HG03039 (cell line): ENCODE data around the gene LAMB4.

Experiments
- ATAC-seq: cut with Tn5 transposase; IDR thresholded peaks from one replicate; pipeline ENCODE4 v1.9.1; 2021; ENCODE audit warnings: mild to moderate bottlenecking, moderate library complexity; ENCODE audit not compliant: unreplicated experiment

LAMB4 gene

DNA sequence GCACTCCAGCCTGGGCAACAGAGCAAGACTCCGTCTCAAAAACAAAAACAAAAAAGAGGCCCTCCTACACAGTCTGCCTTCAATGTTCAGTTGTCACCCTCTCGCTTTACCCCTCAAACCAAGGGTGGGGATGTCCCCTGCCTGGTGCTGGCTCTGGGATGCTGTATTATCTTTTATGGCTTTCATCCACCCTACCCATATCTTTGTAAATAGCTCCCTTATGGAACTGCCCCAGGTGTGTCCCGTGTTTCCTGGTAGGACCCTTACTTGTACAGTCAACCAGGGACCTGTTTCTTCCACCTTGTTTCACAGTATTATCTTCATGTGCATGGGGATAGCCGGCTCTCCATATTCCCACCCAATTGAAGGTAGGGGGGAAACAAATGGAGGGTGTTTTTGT is 111.5 kb downstream of the LAMB4 start:
- no peak for ATAC-seq

- no peak for ATAC-seq
Measured at GRCh38 chr7:108017776-108018151, 112.4 kb downstream of the LAMB4 start.

- ATAC-seq: no peak
Measured at GRCh38 chr7:108016841-108017775, 113.1 kb downstream of the LAMB4 start.

DNA sequence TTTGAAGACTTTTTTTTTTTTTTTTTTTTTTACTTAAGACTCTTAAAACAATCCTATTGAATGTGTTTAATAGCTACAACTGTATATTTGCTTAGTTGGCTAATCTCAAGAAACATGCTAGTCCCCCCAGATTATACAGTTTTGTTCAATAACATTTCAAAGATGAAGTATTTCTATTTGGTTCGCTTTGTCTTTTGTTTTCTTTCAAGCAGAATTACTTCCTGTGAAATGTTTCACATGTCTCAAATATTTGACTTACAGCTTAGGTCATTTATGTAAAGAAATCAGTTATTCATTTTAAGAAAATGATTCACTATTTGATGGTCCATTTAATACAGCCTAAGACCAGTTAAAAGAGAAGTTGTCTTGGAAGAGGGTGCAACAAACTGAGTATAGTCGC is 114.4 kb downstream of the LAMB4 start:
- ATAC-seq: no peak

GRCh38 chr7:108014747-108015682 is 115.1 kb downstream of the LAMB4 start:
- no peak for ATAC-seq

DNA sequence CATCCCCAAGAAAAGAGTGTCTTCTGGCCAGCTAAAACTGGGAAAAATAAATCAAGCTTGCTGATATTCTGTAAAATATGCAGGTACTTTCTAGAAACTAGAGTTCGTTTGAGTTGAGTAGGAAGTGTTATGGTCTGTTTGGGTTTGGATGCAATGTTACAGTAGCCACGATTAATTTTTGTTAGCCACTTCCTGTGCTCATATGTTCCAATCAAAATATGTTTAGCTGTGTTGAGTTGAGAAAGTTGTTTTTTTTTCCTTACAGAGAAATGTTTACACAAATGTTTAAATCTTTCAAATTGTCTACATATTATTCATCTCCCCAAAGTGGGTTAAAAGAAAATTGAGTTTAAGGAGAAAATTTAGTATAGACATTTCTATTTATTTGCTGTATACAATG is 115.9 kb downstream of the LAMB4 start:
- no peak for ATAC-seq

GRCh38 chr7:108012499-108013430 is 117.4 kb downstream of the LAMB4 start:
- no peak for ATAC-seq

DNA sequence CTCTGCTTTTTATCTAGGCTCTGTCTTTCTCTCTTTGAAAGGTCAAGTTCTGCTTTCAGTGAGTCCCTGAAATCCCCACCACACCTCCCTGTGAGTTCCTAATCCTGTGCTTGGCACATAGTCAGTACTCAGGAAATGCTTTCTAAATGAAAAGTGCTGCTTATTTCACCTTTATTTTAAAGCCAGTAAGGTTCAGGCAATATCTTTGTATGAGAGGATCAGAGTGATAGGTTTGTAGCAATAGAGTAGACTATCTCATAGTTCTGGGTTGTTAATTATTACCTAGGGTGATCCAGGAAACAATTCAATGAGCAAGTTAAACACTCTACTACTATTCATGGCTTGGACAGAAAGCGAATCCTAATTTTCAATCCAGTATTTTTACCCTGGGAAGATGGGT is 119.8 kb downstream of the LAMB4 start:
- no peak for ATAC-seq

DNA sequence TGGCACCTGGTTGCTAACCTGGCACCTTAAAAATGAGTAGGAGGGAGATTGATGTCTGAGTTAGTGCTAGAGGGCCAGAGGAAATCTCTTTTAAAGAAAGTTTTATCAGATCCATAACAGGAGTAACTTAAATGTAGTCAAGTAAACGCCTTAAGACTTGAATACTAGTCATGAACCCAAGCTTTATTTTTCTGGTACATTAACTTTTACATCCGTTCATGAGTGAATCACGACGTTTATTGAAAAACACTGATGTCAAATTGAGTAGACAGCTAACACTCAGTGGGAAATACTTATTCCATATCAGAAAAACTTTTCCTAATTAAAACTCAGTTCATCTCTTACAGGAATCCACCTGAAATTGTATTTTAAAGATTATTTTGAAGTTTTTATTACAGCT is 120.3 kb downstream of the LAMB4 start:
- no peak for ATAC-seq

GRCh38 chr7:108008827-108009226 is 121.3 kb downstream of the LAMB4 start:
- ATAC-seq: no peak

DNA sequence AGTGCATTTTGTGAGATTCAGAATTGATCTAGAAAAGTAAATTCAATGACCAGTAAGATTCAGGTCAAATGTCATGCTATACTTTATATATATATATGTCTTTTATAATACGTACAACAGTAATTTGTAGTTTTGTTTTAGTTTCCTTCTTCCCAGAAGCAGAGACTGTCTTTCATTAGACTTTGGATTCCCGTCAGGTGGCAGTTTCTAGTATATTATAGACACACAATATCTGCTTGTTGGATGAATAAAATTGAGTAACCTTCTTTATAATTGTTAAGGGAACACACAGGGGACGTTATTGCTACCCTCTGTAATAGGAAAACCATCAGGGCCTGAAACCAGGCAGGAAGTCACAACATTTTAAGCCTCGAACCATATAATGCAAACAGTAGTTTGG is 121.9 kb downstream of the LAMB4 start:
- ATAC-seq: no peak

- no peak for ATAC-seq
Measured at GRCh38 chr7:108007762-108008161, 122.4 kb downstream of the LAMB4 start.

- no peak for ATAC-seq
Measured at GRCh38 chr7:108007261-108007660, 122.9 kb downstream of the LAMB4 start.

- ATAC-seq: no peak
Measured at GRCh38 chr7:108004220-108005142, 125.7 kb downstream of the LAMB4 start.

- no peak for ATAC-seq
Measured at GRCh38 chr7:108003599-108003935, 126.6 kb downstream of the LAMB4 start.

GRCh38 chr7:108002726-108003598 is 127.2 kb downstream of the LAMB4 start, which contains the start of gene LAMB1:
Gene LAMB1 (minus strand): TSS chr7:108003161. CDS start chr7:108002885, 276 bp downstream.
- no peak for ATAC-seq

- no peak for ATAC-seq
Measured at GRCh38 chr7:108001764-108002725, 128.1 kb downstream of the LAMB4 start.
